Vagina (tissue), 2 donors: Measurements from ENCODE around the gene HOXA6.

Source experiments
- CTCF ChIP-seq, 3 experiments: fragments of 450-650 bp in 2 of 3; fragments of 200-600 bp in 1 of 3; sonication (generic) in 1 of 3; IDR thresholded peaks; one replicate each; pipeline ENCODE4 v1.5.1; 2017 to 2019; ENCODE audit warnings: antibody characterized with exemption in 3 of 3, mild to moderate bottlenecking in 2 of 3, moderate library complexity in 2 of 3
- POLR2A ChIP-seq, 2 donors: fragments of 450-650 bp; IDR thresholded peaks; one replicate each; pipeline ENCODE4 v1.6.1; 2017; ENCODE audit warnings: antibody characterized with exemption in 2 of 2, mild to moderate bottlenecking in 2 of 2, moderate library complexity in 2 of 2
- POLR2AphosphoS5 ChIP-seq, 2 donors: sonication (generic); formaldehyde crosslinking; IDR thresholded peaks; one replicate each; pipeline ENCODE4 v1.9.0; 2017; ENCODE audit warnings: antibody characterized with exemption in 2 of 2, mild to moderate bottlenecking in 2 of 2, low read depth in 1 of 2; ENCODE audit not compliant: insufficient read depth in 1 of 2

- TF ChIP-seq POLR2A (IDR thresholded peaks at IDR 0.05): no peak
- TF ChIP-seq CTCF (IDR thresholded peaks at IDR 0.05): no peak
- TF ChIP-seq POLR2AphosphoS5 (IDR thresholded peaks at IDR 0.05; ENCODE audit: insufficient read depth in 1 of 2, low read depth in 1 of 2): no peak
These were observed 41.2 kb downstream of the HOXA6 start for GRCh38 chr7:27106181-27106900.
